NOMO-1 treated with DMSO at 0.1 percent for 48 hours (cell line): ENCODE measurements around the gene PTH.

Source experiments
- DNase-seq: peaks from one replicate; lab custom pipeline; 2025; ENCODE audit not compliant: unreplicated experiment; lab: John Stamatoyannopoulos, UW

Gene PTH

DNA sequence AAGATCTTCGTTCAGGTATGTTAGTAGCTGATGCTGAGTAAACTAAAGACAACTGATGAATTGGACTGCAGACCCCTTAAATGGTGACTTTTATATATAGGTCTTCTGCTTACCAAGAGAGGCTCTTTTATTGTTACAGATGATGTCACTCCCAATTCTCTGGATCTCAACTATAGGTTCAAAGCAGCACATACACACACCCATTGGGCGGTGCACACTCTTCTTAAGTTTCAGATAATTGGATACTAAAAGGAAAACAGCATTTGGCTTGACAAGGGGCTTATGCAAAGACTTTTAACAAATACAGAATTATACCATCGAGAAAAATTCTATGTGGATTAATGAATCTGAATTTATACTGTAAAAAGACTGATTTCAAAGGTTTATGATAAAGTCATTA lies at the start of gene PTH:
PTH (minus strand) TSS at position 69 of the 400 bp plus-strand sequence. CDS start 3,142 bp downstream, outside the sequence.
- DNase-seq, result no peak

DNA sequence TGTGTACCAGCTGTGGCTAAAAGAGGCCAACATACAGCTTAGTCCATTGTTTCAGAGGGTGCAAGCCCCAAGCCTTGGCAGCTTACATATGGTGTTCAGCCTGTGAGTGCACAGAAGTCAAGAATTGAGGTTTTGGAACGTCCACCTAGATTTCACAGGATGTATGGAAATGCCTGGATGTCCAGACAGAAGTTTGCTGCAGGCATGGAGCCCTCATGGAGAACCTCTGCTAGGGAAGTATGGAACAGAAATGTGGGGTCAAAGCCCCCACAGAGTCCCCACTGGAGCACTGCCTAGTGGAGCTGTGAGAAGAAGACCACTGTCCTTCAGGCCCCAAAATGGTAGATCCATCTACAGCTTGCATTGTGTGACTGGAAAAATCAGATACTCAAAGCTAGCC lies 42.2 kb upstream of the PTH start:
- no peak for DNase-seq

DNA sequence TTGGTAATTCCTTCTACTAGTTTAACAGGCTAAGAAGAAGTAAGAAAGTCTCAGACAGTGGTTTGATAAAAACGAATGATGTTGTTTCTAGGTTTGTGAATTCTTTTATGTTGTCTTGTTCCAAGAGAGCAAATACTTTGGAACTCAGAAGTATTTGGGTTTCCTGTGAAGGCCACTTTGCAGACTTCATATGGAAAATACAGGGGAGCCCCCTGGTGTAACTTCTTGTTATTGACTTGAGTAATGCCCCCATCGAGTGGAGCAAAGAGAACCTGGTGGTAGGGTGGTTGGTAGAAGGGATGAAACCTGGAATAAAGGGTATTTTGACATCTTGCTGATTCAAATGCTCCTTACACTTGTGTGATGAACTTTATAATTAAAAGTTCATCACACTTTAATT lies 40.0 kb upstream of the PTH start:
- no peak for DNase-seq

DNA sequence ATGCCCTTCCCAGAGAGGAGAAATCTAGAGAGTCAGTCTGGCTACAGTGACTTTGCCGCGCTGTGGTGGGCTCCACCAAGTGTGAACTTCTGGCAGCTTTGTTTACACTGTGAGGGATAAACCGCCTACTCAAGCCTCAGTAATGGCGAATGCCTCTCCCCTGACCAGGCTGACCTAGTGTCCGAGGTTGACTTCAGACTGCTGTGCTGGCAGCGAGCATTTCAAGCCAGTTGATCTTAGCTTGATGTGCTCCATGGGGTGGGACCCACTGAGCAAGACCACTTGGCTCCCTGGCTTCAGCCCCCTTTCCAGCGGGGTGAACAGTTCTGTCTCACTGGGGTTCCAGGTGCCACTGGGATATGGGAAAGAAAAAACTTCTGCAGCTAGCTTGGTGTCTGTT lies 38.6 kb upstream of the PTH start:
- DNase-seq, result no peak

DNA sequence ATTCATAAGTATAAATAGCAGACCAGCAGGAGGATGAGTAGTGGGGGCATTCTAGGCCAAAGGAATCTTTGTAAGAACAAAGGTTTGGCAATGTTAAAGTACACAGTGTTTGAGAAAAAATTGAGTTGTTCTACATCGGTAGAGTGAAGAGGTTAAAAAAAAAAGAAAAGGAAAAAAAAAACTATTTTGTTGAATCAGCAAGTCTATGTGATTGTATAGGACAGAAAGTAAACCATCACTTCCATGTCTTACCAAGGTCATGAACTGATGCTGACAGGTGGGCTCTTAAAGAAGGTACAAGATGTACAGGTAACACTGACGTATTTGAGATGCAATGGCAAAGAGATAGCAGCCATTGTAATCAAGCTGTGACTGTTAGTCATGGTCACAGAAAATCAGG lies 29.5 kb upstream of the PTH start:
- DNase-seq, result no peak

DNA sequence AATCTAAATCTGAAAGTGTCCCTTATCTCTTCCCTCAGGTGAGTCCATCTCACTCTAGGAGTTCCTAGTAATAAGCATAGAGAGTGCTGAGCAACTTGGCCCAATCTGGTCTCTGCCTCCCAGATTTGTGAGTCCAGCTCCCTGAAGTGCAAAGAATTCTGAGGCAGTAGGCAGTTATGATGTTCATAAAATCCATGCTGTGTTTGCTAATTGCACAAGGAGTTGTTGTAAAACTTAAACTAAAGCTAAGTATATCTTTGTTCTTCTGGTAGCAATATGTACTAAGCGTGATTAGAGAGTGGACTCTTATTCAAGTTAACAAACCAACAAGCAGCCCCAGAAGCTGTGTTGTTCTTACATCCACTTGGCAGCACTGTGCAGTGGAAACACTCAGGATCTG lies 7.6 kb upstream of the PTH start:
- DNase-seq, result no peak

DNA sequence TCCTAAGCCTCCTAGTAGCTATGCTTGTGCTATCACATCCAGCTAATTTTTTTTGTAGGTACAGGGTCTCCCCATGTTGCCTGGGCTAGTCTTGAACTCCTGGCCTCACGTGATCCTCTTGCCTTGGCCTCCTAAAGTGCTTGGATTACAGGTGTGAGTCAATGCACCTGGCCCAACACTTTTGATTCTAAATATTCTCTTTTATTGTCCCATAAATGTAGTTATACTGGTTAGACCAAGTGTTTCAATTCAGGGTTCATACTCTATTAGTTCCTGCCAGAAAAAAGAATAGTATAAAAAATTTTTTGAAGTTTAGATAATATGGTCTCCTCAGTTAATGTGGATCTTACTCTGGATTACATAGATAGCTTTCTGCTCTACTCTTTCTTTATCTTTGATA lies 6.7 kb upstream of the PTH start:
- DNase-seq, result no peak

DNA sequence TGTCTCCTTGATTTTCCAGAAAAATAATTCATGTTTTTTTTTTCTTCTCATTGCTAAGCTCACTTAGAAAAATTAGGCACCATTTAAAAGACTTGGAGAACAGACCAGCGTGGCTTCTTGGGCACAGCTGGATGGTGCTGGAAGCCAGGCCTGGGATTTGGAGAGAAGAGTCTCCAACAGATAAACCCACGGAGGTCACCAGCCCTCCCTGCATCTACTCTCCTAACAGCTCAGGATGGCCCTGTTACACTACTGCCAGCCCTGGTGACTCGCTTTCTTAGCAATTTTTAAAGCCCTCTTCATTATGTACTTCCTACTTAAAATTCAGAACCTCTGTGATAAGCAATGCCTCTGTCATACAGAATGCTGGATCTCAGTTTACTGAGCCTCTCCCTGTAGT lies 1.7 kb downstream of the PTH start:
- DNase-seq, result no peak

DNA sequence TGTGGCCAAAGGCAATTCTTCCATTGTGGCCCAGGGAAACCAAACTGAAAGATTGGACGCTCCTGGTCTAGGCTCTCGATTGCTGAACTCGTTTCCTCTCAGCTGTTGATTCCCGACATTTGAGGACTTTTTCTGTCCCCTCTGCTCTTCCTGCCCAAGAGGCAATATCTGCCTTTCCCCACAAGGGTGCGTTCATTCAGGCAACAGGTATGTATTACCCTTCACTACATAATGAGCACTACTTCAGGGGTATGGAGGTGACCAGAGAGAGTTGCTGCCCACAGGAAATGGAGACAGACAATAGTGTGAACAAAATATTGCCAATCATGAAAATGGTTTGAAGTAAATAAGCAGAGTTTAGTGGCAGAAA lies 8.2 kb downstream of the PTH start:
- peak; percentile 25 for DNase-seq

DNA sequence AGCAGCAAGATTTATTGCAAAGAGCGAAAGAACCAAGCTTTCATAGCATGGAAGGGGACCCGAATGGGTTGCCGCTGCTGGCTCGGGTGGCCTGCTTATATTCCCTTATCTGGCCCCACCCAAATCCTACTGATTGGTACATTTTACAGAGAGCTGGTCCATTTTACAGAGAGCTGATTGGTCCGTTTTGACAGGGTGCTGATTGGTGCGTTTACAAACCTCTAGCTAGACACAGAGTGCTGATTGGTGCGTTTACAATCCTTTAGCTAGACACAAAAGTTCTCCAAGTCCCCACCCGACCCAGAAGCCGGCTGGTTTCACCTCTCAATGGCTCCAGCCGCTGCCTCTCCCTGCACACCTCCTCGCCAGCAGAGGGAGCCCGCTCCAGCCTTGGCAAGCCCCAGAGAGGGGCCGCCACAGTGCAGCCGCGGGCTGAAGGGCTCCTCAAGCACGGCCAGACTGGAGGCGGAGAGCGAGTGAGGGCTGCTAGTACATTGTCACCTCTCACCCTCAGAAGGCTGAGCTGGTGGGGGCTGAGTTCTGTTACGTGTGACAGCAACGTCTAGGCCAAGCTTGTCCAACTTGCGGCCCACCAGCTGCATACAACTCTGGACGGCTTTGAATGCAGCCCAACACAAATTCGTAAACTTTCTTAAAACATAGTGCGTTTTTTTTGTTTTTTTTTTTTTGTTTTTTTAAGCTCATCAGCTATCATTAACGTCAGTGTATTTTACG lies 8.7 kb downstream of the PTH start:
- DNase-seq, result peak; percentile 59

DNA sequence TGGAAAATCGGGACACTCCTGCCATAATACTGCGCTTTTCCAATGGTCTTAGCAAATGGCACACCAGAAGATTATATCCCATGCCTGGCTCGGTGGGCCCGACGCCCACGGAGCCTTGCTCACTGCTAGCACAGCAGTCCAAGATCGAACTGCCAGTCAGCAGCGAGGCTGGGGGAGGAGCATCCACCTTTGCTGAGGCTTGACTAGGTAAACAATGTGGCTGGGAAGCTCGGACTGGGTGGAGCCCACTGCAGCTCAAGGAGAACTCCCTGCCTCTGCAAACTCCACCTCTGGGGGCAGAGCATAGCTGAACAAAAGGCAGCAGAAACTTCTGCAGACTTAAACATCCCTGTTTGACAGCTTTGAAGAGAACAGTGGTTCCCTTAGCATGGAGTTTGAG lies 15.6 kb downstream of the PTH start:
- no peak for DNase-seq

DNA sequence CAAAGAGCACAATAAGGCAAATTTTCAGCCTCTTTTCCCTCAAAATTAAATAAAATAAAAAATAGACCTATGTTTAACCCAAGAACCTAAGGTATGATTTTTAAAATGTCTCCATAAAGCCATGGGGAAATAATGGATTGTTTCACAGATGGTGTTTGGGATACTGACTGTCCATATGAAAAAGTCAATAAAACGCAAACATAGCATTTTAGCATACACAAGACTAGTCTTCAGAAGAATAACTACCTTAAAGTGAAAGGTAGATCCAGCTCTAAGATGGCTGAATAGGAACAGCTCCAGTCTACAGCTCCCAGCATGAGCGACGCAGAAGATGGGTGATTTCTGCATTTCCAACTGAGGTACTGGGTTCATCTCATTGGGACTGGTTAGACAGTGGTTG lies 16.1 kb downstream of the PTH start:
- no peak for DNase-seq

DNA sequence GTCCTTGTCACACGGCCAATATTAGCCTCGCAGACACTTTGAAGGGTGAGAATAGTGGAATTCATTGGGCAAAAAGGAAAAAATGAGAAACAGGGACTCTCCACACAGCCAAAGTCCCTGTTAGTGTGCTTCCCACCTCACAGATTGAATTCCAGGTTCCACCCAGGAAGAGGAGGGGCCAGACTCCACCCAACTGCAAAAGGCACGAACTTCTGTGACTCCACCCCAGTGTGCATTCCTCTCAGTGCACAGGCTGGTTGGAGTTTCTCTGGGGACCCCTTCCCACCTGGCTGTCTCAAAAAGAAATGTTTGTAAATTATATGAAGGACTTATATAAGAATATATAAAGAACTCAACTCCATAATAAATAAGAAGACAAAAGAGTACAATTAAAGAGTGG lies 20.7 kb downstream of the PTH start:
- no peak for DNase-seq

DNA sequence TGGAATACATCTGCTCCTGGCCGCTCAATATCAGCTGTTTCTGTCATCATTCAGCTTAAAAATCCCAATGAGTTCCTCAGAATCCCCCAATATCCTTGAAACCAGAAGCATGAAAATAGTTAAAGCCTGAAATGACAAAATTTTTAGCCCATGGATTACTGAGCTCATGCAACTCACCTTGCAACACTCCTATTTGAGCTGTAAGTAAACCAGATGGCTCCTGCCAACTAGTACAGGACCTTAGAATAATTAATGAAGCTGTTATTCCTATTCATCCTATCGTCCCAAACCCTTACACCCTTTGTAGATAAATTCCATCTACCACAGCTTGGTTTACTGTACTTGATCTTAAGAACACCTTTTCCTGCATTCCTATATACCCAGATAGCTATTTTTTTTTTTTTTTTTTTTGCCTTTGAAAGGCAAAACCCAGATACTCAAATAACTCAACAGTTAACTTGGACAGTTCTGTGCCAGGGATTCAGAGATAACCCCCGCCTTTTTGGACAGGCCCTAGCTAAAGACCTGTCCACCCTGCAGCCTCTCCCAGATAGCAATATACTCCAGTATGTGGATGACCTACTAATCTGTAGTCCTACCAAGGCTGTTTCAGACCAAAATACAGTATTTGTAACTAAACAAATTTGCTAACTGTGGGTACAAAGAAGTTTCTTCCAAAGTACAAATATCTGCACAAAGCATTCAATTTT lies 22.6 kb downstream of the PTH start:
- no peak for DNase-seq

DNA sequence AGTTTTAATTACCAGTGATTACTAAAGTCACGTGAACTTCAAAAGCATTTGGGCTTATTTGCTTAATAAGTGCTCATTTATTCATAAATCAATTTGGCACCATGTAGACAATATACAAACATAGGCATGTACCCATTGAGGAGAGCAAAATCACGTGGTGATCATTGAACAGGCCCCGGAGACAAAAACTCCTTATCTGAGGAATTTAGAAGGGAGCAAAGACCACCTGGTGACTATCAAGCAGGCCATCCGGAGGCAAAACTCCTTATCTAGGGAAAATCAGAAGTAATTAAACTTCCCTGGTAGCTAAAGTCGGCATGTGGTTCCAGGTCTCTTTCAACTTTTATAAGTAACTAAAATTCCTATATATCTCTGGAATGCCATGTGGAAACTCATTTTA lies 27.0 kb downstream of the PTH start:
- DNase-seq, result no peak

DNA sequence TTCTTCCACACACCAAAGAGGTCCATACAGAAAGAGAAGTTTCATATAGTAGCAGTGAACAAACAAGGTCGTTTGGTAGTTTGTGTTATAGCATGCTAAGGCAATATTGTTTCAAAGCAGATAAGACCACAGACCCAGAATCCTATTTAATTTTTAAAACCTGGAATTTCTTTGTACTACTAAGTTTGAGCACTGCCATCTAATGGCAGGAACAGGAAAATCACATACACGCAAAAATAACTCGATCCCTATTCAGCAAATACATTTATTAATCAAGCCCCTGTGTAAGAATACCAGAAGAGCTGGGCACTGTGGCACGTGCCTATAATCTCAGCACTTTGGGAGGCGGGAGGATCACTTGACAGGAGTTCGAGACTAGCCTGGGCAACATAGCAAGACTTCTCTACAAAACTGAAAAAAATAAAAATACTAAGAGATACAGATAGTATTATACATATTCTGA lies 29.9 kb downstream of the PTH start:
- no peak for DNase-seq

DNA sequence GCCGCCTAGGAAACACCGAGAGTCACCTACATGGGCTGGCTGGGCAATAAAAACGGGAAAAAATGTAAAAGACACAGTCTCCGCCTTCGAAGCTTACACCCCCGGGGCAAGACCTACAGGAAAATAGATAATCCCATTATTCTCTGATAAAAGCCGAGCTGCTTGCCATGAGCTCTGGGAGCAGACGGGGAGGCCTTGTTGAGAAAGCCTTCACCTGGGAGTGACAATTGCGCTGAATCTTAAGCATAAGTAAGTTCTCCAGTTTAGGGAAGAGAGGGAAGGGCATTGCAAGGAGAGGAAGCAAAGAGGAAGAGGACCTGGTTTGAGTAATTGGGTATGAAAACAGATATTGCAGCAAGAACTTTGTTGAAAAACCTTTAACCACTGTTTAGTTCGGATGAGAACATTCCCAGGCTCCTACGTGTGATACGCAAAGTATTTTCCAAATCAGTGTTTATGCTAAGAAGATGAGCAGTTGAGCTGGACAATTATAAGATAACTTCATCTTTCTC lies 32.0 kb downstream of the PTH start:
- DNase-seq, result peak; percentile 41

DNA sequence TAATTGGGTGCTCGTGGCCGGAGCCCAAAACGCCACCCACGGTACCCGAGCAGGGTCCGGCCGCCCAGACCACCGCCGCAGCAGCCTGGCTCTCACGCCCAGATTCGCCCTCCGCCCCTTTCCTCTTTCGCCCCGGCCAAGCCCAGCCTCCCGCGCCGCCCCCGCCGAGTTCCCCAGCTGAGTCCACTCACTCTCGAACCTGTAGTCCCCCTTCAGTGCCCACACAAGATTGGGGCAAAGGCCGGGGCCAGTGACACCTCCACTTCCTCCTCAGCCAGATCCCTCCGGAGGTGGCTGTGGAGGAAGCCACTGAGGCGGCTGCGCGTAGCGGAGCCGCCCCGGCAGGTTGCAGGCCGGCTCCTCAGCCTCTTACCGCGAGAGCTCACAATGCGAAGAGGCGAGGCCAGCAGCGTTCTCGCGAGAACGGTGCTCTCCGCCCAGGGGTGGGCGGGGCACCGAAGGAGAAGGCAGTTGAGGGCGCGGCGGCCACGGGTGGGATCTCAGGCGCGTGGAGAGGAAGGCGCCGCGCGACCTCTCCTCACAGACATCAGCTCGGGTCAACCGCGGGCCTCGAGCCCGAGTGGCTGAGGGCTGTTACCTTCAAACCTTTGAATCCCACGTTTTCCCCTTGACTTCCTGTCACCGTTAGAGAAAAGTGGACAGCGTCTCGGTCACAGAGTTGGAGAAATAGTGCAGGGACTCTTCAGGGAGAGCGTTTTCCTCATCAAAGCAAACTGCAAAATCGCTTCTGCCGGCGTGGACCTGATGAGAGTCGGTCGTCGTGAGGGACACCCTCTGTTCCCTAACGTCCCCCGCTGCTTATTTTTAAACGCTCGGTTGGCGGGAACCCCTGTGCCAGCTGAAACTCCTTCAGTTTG lies 32.7 kb downstream of the PTH start, which contains the start of gene BTBD10:
BTBD10 (minus strand) TSS at position 322 of the 878 bp plus-strand sequence. CDS start 18,098 bp downstream, outside the sequence.
- DNase-seq, result peak; percentile 89

DNA sequence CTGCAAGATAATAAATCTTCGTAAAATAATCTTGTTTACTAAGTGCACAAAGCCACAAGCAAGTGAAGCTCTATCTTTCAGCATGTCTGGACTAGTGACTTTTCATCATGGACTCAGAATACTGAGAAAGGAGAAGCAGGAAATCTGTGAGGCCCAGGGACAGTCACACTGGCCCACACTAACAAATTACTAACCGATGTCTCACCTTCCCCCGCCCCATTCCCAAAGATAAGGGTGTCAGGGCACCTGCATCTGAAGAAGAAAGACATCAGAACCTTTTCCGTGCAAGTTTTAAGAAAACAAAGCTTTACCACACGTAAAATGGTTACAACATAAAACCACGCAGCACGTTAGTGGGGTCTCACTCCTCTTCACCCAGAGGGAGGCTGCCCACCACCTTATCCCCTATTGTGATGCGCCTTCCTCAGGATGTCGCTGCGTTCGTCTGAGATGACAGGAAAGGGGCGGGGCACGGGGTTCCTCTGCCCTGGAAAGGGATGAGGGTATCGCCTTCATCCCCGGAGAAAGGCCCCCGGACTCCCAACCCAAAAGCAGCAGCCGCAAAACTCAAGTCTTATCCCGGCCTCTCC lies 33.4 kb downstream of the PTH start:
- peak; percentile 33 for DNase-seq

DNA sequence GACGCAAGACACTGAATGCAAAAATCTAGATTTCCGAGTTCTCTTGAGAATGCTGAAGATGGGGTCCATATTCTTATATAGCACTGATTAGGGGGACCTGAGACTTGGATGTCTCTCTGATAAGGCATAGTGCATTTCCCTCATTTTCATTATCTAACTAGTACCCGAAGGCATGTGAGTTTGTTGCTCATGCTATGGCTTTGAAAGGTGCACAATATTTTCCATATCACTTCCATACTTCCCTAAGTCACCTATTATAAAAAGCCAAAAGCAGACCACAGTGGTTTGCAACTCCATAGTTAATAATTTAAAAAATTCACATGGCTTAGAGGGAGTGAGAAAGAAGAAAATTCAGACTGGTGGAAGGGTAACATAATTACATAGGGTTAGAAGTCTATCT lies 34.5 kb downstream of the PTH start:
- no peak for DNase-seq

DNA sequence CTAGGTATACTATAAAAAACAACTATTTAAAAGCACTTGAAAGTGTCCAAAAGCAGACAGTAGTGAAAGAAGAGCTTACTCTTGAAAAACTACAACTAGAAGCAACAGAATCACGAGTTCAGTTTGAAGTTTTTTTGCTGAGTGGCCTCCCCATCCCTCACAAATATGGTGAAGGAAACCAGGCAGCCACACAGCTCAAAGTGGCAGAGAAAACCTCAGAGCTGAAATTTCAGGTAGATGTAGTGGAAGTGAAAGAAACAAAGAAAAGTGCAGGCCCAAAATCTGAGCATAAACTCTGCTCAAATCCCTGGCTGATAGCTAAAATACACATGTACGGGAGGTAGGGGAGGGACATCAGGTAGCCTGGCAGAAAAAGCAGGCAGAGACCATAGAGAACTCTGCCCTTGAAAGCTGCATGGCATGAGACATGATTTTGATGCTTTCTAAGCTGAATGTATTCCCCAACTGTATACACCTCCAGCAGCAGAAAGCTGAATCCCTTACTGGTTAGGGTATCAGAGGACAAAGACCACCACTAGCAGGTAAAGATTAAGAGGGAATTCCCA lies 44.9 kb downstream of the PTH start:
- DNase-seq, result no peak
